Stomach (tissue), 9 donors: ENCODE data around the gene SLC35B4. TPM values are rescaled to one million over a fixed set of nuclear protein-coding genes. Genes with fewer than 3 reads are reported as not detected.

ENCODE experiments used
- DNase-seq, 2 donors: peaks; one replicate each; pipeline versions ENCODE4 v3.0.0 to v3.0.0-alpha.2; 2013 to 2019
- H3K27ac ChIP-seq, 5 donors: fragments of 200-600 bp in 4 of 5; sonication (generic) in 4 of 5; one replicate each; pipeline ENCODE4 v1.5.1; 2013 to 2019; ENCODE audit warnings: mild to moderate bottlenecking in 1 of 5, moderate library complexity in 1 of 5
- H3K27me3 ChIP-seq, 3 donors: fragments of 200-600 bp; sonication (generic); one replicate each; pipeline ENCODE4 v1.5.1; 2017 to 2019; ENCODE audit warnings: mixed run types in 1 of 3
- H3K36me3 ChIP-seq, 4 donors: fragments of 200-600 bp; sonication (generic); 1 replicate in 3 of 4; 2 replicates in 1 of 4; pipeline ENCODE4 v1.5.1; 2016 to 2019
- H3K4me1 ChIP-seq, 4 donors: fragments of 200-600 bp; sonication (generic); one replicate each; pipeline ENCODE4 v1.5.1; 2016 to 2019
- H3K4me3 ChIP-seq, 4 donors: fragments of 200-600 bp; sonication (generic) in 3 of 4; one replicate each; pipeline ENCODE4 v1.5.1; 2016 to 2019; ENCODE audit warnings: mild to moderate bottlenecking in 1 of 4
- H3K9me3 ChIP-seq, 4 donors: fragments of 200-600 bp; sonication (generic); one replicate each; pipeline ENCODE4 v1.5.1; 2016 to 2019
- EP300 ChIP-seq: sonication (generic); formaldehyde crosslinking; IDR thresholded peaks from one replicate; pipeline ENCODE4 v1.6.1; 2017; ENCODE audit warnings: antibody characterized with exemption
- POLR2A ChIP-seq, 4 donors: fragments of 450-650 bp; IDR thresholded peaks; one replicate each; pipeline ENCODE4 v1.6.1; 2016; ENCODE audit warnings: antibody characterized with exemption in 4 of 4, control low read depth in 2 of 4, mild to moderate bottlenecking in 1 of 4, moderate library complexity in 1 of 4
- POLR2AphosphoS5 ChIP-seq, 3 donors: sonication (generic); formaldehyde crosslinking; IDR thresholded peaks; one replicate each; pipeline ENCODE4 v1.6.1; 2016; ENCODE audit warnings: antibody characterized with exemption in 3 of 3
- WGBS, 5 donors: extraction: QIAGEN DNeasy Blood & Tissue Kit in 3 of 5; methylation state at CpG; one replicate each; pipeline versions ENCODE4 v1.1.5 to v1.1.7; 2013 to 2018; 5-methylcytosine and 5-hydroxymethylcytosine counted together
- intact Hi-C: fragments of 100-400 bp; cut with DNase I; formaldehyde crosslinking; loops from one replicate; pipeline ENCODE4 v1.15.1; 2023; ENCODE audit warnings: low total_unique reads
- polyA plus RNA-seq, 3 donors: library from polyadenylated mRNA; stranded (reverse); fragments of 200-250 nt; gene quantifications; one replicate each; pipeline ENCODE4 v1.2.3, GENCODE V29; 2013
- total RNA-seq, 5 donors: library from RNA; depleted of rRNA; stranded (reverse); fragments of >200 nt; gene quantifications; one replicate each; pipeline versions ENCODE4 v1.1.0 to v1.2.3, GENCODE V29; 2014 to 2016
- TF ChIP-seq, protein P1 (sequence below), 7 experiments: fragments of 450-650 bp in 4 of 7; fragments of 200-600 bp in 3 of 7; sonication (generic) in 3 of 7; IDR thresholded peaks; one replicate each; pipeline ENCODE4 v1.5.1; 2016 to 2019; ENCODE audit warnings: antibody characterized with exemption in 7 of 7, control low read depth in 2 of 7, mild to moderate bottlenecking in 1 of 7
- donor health status: healthy with polysubstance abuse.
- donor health status: Bipolar disorder and iron deficiency.
- donor health status: healthy.

SLC35B4 gene
- total and polyA plus RNA-seq, 8 donors, result 1.9 to 13.0 (median 3.4) TPM

DNA sequence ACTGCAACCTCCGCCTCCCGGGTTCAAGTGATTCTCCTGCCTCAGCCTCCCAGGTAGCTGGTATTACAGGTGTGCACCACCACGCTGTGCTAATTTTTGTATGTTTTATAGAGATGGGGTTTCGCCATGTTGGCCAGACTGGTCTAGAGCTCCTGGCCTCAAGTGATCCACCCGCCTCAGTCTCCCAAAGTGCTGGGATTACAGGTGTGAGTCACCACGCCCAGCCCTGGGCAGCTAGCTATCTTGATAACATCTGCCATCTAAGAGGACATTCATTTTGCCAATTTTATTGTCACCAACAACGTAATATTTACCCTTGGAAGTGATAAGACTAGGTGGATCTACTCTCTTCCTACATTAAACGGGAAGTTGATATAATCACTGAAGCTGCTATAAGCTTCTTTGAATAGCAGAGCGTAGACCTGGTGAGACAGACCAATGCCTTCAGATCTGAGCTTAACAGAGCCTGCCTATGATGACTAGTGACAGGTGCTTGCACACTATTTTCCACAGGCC, 39.7 kb upstream of the SLC35B4 start:
- no peak for DNase-seq
- no peaks in the 10 kb centered on the region for H3K9me3 ChIP-seq
- no peaks in the 10 kb centered on the region for H3K27me3 ChIP-seq
- TF ChIP-seq POLR2A (IDR thresholded peaks at IDR 0.05) (no peak), POLR2AphosphoS5 (IDR thresholded peaks at IDR 0.05) (no peak), EP300 (no peak)
- TF ChIP-seq, protein P1, sequence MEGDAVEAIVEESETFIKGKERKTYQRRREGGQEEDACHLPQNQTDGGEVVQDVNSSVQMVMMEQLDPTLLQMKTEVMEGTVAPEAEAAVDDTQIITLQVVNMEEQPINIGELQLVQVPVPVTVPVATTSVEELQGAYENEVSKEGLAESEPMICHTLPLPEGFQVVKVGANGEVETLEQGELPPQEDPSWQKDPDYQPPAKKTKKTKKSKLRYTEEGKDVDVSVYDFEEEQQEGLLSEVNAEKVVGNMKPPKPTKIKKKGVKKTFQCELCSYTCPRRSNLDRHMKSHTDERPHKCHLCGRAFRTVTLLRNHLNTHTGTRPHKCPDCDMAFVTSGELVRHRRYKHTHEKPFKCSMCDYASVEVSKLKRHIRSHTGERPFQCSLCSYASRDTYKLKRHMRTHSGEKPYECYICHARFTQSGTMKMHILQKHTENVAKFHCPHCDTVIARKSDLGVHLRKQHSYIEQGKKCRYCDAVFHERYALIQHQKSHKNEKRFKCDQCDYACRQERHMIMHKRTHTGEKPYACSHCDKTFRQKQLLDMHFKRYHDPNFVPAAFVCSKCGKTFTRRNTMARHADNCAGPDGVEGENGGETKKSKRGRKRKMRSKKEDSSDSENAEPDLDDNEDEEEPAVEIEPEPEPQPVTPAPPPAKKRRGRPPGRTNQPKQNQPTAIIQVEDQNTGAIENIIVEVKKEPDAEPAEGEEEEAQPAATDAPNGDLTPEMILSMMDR (IDR thresholded peaks at IDR 0.05), result no peak
- 65 to 80% (median 74%) methylated on average over 9 of the region's 9 CpGs for WGBS, 5 donors
- peaks cover 0 to 16% (median 6%) of the 10 kb centered on the region in 4 donors for H3K4me1 ChIP-seq
- H3K36me3 ChIP-seq, result no peaks in the 10 kb centered on the region
- peak overlapping the region in 4 of 5 donors; percentile 6 to 50 (median 28) for H3K27ac ChIP-seq
- no peak overlapping the region for H3K4me3 ChIP-seq
- intact Hi-C loops, result no loop called here

DNA sequence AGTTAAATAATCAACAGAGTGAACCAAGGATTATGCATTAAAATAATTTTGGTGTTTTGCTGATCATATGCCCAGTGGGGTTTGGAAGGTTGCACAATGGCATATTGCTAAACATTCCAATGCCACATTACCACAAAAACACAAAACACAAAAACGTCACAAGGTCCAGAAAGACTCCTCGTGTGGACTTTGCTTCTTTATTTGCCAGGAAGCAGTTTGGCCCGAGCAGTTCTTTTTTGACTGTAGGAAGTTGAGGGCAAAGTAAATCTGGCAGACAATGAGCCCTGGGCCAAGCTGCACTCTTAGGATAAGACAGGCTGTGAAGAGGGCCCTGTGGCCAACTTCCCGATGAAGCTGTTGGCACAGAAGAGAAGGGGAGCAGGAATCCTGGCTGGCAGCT, 39.2 kb upstream of the SLC35B4 start:
- peak overlapping the region; percentile 6 to 50 (median 20) for H3K27ac ChIP-seq

DNA sequence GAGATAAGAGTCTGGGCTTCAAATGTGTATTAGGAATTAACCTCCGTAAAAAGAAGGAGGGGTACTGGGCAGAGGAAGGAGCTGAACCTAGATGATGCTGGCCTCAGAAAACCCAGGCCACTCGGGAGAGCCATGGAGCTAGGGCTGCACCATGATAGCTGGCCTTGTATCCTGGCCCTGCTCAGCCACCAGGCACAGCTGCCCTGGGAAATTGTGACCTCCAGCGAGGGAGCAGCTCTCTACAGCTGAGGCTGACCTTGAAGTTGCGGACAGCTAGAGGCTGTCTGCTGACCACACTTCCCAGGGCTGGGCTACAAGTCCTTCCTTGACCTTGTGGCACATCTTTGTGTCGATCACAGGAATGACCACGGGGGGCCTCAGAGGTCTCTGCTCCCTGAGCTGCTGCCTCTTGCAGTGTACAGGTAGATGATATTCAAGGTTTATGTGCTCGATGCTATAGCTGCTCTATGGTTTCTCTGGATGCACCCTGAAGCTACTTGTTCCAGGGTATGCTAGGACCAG, 38.3 kb upstream of the SLC35B4 start:
- intact Hi-C loops, result no loop called here
- Histone ChIP-seq H3K4me3 (no peak overlapping the region), H3K9me3 (no peaks in the 10 kb centered on the region), H3K4me1 (peaks cover 0 to 16% (median 6%) of the 10 kb centered on the region in 4 donors), H3K27me3 (no peaks in the 10 kb centered on the region), H3K27ac (peak overlapping the region in 1 of 5 donors; percentile 0), H3K36me3 (no peaks in the 10 kb centered on the region)
- DNase-seq, result no peak
- TF ChIP-seq POLR2AphosphoS5 (IDR thresholded peaks at IDR 0.05) (no peak), EP300 (no peak), POLR2A (IDR thresholded peaks at IDR 0.05) (no peak)
- TF ChIP-seq, protein P1 (IDR thresholded peaks at IDR 0.05), result no peak
- WGBS, 5 donors, result 38 to 67% (median 59%) methylated on average over 7 of the region's 7 CpGs

More for the DNA sequence above, 39.2 kb upstream of the SLC35B4 start:
- intact Hi-C loops, result no loop called here
- peaks cover 0 to 16% (median 6%) of the 10 kb centered on the region in 4 donors for H3K4me1 ChIP-seq
- H3K9me3 ChIP-seq, result no peaks in the 10 kb centered on the region
- 12 to 27% (median 14%) methylated on average over 4 of the region's 4 CpGs for WGBS, 5 donors
- no peak for TF ChIP-seq POLR2A (IDR thresholded peaks at IDR 0.05)
- no peak overlapping the region for H3K4me3 ChIP-seq
- H3K27me3 ChIP-seq, result no peaks in the 10 kb centered on the region
- peak in 1 of 2 donors; percentile 57 for DNase-seq
- no peaks in the 10 kb centered on the region for H3K36me3 ChIP-seq

DNA sequence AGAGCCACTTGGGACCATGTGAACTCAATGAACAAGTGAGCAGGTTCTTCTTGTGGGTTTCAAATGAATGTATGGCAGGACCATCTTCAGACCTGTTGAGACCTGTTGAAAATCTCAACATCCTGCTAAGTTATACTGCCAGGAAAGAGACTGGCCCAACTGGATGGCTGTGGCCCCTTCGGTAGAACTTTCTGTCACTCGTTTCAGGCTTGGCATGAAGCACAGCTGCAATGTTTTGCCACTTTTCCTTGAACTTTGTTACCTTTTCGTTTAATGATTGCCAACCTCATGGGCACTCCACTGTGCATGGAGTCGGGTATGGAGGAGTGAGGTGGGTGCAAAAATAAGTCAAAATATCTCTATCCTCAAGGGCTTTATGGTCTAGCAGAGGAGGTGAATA, 36.7 kb upstream of the SLC35B4 start:
- no peak for DNase-seq
- H3K36me3 ChIP-seq, result no peaks in the 10 kb centered on the region
- H3K9me3 ChIP-seq, result no peaks in the 10 kb centered on the region
- H3K4me3 ChIP-seq, result no peak overlapping the region
- no peak overlapping the region for H3K27ac ChIP-seq
- no peaks in the 10 kb centered on the region for H3K27me3 ChIP-seq
- peaks cover 0 to 16% (median 2%) of the 10 kb centered on the region in 4 donors for H3K4me1 ChIP-seq
- intact Hi-C loops, result no loop called here
- TF ChIP-seq, protein P1 (IDR thresholded peaks at IDR 0.05), result no peak
- TF ChIP-seq POLR2A (IDR thresholded peaks at IDR 0.05) (no peak), POLR2AphosphoS5 (IDR thresholded peaks at IDR 0.05) (no peak), EP300 (no peak)
- 45 to 67% (median 55%) methylated on average over 4 of the region's 4 CpGs for WGBS, 5 donors

DNA sequence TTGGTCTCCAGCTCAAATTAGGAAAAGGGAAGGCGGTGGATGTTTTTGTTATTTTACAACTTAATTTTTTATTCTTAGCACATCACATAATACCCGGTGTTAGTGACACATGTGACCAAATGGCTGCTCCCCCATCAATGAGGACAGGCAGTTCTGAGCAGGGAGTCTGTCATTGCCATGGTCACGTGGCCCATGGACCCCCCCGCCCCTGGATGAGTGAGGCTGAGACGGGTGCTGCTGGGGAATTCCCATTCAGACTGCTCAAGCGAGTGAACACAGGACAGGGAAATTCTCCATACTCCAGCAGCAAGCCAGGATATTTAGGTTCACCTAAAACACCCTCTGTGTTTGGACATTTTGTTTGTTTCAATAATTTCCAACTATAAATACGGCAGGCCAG, 34.7 kb upstream of the SLC35B4 start:
- H3K4me3 ChIP-seq, result no peak overlapping the region
- no peak for DNase-seq
- H3K27me3 ChIP-seq, result peaks cover 0 to under 1% (median 0%) of the 10 kb centered on the region in 3 donors
- TF ChIP-seq POLR2AphosphoS5 (IDR thresholded peaks at IDR 0.05) (no peak), POLR2A (IDR thresholded peaks at IDR 0.05) (no peak), EP300 (no peak)
- TF ChIP-seq, protein P1 (IDR thresholded peaks at IDR 0.05), result no peak
- intact Hi-C loops, result no loop called here
- 46 to 59% (median 55%) methylated on average over 7 of the region's 7 CpGs for WGBS, 5 donors
- H3K9me3 ChIP-seq, result no peaks in the 10 kb centered on the region
- no peaks in the 10 kb centered on the region for H3K36me3 ChIP-seq
- H3K27ac ChIP-seq, result no peak overlapping the region
- H3K4me1 ChIP-seq, result peaks cover 0 to 12% (median 2%) of the 10 kb centered on the region in 4 donors
